Measurements from ENCODE around the gene MRPL17.
"Not testable (repeated sequence)": the region's sequence is repeated elsewhere in the genome, so short reads cannot be mapped to it uniquely, and the experiment has no call there.

Gene MRPL17

DNA sequence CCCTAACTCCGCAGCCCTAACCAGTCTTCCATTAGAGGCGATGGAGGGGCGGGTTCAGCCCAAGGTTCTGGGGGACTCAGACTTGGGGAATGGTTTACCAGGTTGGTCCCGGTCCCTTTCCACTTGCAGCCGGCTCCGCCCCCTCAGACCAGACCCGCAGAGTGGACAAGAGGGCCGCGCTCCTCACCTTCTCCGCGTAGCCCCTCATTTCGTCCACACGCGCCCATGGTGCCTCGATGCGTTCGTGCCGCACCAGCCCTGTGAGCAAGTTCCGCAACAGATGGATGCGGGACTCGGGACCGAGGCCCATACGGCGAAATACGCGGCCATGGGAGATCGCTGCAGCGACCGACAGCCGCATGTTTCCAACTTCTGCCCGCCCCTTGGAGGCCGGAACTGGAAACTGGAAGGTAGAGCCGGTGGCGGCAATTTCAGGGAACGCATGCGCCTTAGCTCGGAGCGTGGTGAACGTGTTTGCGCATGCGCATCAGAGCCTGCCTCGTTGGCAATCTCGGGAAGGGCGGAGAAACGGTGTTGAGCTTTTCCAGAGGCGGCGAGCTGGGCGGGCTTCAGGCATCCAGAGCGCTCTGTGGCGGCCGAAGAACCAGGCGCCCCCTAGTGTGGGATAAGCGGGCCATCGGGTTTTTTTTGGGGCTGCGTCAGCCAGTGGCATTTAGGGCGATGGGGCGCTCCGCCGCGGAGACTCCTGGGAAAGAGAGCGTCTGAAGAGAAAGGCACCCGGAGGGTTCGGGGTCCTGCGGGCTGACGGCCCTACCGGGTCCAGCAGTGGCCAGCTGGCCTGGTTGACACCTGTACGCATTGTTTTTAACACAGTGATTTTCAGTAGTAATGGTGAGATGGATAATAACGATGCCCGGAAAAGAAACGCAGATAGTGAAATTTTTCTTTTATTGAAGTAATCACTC is at the start of gene MRPL17:
TSS of gene MRPL17 (minus strand) at position 405 of the 926 bp plus-strand sequence. CDS start at position 361, 44 bp downstream.
- DNase-seq = peak; percentile 100

DNA sequence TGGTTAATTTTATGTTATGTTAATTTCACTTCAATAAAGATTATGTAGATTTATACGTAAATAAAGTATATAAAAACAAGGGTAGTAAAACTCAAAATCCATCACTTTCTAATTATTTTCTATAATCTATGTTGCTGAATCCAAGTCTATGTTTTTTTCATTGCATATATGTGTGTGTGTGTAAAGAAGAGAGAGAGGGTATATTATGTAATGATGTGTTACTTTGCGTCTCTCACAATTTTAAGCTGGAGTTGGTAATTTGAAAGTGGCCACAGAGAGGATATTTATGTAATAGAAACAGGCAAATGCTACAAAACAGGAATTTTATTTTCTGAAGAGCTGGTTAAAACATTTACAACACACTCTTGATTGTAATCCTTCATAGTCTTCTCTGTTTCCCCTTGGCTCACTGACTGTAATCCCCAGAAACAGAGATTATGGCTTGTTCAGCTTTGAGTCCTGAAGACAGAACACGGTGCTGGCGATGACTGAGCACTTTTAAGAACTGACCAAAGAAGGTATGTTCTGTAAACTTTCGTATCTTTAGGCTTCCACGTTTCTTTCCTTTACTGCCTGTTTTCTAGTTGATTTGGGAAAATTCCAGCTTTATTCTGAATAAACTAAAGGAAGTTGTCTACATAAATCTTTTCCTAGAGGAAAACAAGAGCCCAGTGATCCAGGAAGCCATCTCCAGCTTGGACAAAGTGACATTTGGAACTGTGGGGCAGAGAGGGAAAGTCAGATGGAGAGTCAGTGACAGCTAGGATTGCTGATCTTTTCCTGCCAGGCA is 45.0 kb upstream of the MRPL17 start:
- DNase-seq = no peak

DNA sequence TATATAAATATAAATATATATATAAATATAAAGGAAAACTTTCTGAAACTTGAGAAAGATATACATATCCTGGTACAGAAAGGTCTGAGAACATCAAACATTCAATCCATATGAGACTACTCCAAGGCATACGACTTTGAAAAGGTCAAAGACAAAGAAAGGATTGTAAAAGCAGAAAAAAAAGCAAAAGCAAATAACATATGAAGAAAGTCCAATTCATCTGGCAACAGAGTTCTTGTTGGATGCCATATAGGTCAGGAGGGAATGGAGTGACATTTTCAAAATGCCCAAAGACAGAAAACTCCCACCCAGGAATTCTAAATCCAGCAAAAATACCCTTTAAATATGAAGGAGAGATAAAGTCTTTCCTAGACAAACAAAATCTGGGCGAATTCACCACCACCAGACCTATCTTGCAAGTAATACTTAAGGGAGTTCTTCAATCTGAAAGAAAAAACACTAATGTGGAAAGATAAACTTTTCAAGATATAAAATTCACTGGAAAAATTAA is 42.3 kb upstream of the MRPL17 start:
- DNase-seq = no peak

DNA sequence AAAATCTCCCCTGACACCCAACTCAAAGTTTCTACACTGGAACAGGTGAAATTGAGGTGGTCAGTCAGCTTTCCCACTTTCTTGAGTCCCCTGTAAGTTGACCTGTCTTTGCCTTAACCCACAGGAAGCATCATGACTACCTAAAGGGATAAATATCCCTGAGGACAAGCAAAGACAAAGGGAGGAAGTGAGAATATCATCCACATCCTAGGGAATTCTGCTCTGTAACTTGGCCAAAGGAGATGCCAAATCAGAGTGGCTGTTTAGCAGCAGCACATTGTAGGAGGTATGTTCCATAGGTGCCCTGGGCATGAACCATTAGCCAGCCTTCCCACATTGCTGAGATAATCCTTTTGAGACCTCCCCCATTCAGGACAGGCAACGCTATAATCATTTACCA is 40.9 kb upstream of the MRPL17 start:
- no peak for DNase-seq

DNA sequence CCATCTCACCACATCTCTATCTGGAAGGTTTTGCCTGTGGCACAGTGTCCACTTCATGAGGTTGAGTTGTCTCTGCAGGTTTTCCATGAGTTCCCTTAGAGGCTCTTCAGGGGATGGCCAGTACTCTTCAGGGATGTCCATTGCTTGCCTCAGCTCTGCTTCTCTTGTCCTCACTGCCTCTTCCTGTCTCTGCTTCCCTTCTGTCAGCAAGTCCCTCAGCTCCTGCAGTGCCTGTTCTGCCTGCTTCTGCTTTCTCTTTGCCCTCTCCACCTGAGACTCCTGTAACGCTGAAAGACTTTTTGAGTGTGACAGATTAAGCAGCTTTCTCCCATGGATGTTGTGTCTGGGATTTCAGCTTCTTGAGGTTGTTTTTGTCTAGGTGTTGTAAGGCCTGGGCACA is 38.2 kb upstream of the MRPL17 start:
- no peak for DNase-seq

DNA sequence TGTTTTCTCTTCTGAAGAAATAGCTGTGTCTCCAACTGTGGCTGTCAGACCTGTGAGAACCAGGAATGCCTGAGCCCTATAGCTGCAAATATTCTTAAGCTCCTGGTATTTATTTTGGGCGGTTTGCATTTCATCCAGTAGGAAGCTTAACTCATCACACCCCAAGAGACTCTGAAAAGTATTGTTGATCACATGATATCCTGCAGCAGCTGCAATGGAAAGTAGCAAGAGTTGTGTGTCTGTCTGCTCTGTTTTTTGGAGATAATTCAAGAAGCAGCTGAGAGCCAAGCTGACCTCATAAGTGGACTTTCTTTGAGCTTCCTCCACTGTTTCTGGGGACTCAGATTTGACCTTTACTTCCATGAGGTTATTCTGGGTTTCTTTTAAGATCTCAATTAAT is 36.4 kb upstream of the MRPL17 start:
- DNase-seq = no peak

DNA sequence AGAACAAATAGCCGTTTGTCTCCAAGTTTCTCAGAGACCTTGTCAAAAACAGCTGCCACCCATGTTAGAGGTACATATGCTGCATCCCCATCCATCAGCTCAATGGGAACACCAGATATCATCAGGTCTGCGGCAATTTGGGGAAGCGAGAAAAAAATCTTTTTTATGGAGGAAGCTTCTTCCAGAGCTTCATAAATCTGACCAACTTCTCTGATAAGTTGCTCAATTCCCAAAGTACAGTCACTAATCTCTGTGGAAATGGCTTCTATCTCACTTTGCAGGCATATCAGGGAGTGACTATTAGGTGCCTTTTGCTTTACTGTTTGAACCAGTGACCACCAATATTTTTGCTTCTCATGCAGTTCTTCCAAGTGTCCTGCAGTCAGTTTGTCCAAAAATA is 34.3 kb upstream of the MRPL17 start:
- no peak for DNase-seq

DNA sequence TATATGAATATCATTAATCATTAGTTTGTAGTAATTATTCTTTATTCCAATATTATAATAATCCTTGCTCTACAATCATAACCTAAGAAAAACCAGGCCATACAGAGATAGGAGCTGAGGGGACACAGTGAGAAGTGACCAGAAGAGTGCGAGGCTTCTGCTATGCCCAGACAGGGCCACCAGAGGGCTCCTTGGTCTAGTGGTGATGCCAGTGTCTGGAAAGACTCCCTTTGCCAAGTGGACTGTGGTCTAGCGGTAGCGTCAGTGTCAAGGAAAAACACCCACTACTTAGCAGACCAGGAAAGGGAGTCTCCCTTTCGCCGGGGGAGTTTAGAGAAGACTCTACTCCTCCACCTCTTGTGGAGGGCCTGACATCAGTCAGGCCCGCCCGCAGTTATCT is 28.4 kb upstream of the MRPL17 start:
- DNase-seq = peak; percentile 42

DNA sequence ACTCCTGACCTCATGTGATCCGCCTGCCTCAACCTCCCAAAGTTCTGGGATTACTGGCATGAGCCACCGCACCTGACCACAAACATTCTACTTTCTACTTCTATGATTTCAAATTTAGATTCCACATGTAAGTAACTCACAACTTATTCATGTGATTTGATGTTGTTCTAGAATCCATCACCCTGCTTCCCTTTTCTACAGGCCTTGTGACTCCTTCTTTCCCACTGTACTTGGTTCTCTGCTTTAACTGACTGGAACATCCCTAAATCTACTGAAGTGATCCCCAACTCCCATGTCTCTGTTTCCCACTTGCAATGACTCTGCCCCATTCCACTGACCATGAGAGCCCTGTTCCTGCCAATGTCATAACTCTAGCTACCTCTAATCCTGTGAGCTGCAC is 25.7 kb upstream of the MRPL17 start:
- DNase-seq = no peak

DNA sequence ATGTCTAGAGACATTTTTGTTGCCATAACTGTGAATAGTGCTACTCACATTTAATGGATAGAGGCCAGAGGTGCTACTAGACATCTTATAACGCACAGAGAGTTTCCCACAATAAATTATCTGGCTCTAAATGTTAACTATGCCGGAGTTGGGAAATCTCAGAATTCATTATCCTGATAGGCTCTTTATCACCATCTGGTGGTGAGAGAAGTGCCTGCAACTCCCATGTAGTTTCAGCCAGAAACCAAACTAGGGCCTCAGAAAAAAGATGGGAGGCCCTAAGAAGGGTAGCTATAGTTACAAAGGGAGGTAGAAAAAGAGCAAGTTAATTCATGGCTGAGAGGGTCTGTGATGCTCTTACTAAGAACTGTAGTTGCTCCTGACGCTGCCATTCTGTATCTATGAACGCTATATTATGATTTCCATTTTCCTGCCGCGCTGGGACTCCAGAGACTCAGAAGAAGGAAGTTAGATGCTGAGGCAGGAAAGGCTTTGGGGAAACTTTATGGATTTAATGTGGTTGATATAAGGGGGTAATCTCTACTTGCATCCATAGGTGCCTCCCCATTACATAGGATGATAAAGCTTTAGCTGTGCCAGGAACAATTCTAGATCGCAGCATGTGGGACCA is 22.9 kb upstream of the MRPL17 start:
- DNase-seq = peak; percentile 64

DNA sequence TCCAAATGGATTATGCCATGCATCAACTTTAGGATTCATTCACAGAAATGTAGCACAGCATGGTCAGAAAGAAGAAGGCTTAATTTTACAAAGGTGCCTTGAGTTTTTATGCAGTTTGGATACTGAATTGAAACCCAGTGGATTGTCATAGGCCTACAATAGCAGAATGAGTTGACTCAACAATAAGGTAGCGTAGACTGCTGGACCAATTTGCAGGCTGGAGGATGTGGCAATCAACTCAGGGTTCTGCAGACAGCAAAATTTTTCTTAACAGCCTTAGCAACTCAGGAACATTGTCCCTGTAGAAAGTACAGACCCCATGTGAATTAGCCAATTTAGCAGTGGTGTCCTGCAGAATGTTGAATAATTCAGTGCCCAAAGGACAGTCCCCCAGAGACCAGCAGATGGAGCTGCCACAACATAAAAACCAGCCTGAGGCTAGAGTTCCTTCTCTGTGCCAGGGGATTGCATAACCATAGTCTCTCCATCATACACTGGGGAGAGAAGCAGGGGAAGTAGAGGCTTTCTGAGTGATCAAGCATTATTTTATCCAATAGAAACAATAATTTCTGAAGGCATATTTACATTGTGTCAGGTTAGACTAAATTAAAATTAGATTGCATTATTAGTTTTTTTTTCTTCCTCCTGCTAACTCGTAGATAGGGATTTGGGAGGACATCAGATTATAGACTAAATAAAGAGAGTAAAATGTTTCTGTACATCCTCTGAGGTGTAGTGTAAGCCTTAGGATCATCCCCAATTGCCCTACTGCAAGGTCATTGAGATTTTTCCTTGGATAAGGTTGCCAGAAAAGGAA is 20.3 kb upstream of the MRPL17 start:
- DNase-seq = peak; percentile 60

DNA sequence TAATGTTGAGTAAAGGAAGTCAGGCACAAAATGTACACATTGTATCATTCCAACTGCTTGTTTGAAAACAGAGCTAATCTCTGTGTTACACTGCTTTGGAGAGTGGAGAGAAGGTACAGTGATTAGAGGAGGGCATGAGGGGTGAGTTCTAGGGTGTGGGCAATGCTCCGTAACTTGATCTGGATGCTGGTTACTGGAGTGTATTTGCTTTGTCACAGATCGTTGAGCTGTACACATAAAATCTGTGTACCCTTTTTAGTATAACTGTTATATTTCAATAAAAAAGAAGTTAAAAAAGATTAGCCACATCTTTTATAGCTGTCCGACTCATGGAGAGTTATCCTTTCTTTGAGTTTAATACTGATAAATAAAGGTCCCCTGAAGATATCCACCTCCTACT is 18.8 kb upstream of the MRPL17 start:
- DNase-seq = not testable (repeated sequence)

DNA sequence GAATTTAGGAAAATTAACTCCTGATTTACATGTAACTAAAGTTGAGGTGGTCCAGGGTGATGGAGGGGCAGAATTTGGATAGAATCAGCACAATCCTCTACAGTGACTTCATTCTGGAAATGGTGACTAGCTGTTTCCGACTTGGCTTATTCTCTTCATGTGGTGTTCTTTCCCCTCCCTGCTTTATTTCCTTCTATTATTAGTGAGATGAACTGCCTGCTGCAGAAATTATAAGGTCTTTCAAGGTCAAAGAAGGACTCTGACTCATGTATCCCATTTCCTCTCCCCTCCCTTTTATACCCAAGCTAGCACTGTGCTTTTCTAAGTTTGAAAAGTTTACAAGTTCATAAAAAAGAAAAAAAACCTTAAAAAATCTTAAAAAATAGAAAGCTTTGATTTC is 12.2 kb upstream of the MRPL17 start:
- DNase-seq = peak; percentile 8

DNA sequence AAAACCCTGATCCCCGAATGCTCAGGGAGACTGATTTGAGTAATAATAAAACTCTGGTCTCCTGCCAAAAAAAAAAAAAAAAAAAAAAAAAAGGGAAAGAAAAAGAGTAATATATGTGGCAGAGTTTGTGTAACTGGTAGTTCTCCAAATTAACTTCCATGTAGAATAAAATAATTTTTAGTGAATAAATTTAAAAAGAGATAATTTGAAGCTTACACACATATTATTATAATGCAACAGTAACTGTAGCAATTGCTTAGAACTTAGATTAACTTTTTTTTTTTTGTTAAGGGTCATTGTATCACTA is 11.0 kb upstream of the MRPL17 start:
- no peak for DNase-seq

DNA sequence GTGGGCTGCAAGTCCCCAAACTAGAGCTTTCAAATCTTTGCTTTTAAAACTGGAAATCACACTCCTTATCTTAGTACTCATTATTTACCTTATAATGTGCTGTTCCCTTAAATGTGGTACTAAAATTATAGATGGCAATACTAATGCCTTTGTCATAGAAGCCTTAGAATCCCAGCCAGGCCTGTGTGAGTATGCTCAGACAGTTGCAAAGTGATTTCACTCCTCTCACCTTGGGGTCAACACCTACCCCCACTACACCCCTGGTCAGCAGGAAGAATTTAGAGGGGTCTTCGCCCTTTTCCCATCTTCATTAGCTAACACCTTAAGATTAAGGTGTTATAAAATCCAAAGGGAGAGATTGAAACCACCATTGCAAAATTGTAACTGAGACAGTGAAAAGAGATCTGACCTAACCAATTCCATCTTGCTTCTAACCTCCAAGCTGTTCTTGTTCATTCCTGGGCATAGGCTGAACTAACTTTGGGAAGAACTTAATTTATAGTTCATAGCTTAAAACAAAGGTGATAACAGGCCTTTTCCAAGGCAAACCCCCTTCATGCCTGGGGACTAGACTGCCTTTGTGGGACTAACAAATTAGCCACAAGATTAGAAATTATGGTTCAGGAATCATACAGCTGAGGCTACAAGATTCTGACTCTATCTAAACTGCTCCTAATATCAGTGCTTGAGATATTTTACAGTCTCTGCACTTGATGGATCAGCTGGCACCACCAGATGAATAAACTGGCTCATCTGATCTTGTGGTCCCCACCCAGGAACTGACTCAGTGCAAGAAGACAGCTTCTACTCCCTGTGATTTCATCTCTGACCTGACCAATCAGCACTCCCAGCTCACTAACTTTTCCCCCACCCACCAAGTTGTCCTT is 10.4 kb upstream of the MRPL17 start:
- peak; percentile 77 for DNase-seq

DNA sequence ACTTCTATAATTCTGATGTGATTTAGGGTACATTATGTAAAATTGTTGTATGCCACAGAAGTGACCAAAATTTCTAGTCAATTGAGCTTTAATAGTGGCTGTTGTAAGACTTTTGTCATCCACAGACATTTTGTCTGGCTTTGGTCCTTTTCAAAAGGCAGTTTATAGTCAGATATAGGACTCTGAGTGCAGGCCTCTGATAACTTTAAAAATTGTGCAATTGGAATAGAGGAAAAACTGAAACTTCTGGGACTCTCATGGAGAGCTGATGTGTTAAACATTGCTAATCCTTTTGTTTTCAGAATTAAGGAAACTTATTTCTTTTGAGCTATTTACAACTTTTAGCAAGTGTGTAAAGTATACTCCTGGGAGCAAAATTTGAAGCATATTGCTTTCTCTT is 9.0 kb upstream of the MRPL17 start:
- no peak for DNase-seq

DNA sequence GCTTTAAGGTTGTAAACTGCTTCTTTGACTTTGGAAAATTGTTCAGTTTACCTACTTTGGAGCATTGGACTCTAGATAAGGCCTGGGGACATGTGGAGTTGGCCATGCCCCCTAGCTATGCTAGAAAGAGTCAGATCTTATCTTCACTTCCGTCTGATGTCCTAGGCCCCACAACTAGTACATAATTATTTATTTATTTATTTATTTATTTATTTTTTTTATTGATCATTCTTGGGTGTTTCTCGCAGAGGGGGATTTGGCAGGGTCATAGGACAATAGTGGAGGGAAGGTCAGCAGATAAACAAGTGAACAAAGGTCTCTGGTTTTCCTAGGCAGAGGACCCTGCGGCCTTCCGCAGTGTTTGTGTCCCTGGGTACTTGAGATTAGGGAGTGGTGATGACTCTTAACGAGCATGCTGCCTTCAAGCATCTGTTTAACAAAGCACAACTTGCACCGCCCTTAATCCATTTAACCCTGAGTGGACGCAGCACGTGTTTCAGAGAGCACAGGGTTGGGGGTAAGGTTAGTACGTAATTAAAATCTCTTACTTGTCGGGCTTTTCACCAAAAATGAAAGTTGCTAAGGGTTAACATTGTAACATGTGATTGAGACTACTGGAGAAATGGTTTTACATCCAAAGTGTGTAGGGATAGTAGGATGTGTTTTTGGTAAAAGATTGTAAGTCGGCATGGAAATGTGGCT is 7.4 kb upstream of the MRPL17 start:
- not testable (repeated sequence) for DNase-seq

DNA sequence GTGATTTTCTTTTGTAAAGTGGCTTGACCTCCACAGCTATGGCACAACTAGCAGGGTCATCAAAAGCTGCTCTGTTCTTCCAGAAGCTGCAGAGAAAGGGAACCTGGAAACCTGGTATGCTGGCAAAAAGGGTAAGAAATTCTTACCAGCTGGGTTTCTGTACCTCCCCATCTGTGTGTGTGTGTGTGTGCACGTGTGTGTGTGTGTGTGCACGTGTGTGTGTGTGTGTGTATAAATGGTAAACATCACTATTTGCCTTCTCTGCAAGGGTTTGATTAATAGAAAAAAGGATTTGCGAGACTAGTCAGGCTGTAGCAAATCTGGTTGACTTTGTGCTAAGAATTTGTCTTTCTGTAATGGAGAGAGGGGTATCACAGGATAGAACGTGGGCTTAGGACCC is 4.7 kb upstream of the MRPL17 start:
- no peak for DNase-seq

DNA sequence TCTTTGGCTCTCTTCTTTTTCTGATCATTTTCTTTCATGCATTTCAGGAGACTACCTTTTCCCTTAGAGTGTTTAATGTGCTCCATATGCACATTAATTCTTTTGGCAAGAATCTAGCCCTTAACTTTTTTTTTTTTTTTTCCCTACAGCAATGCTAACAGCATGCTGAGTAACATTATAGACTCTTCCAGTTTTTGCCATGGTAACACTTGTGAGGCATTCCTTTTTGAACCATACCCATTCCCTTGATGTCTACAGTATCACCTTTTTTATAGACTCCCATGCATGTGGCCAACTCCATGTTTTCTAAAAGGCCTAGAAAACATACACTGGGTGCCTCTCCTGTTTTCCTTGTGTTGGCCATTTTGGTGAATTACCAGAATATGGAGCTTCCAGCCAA is 2.9 kb upstream of the MRPL17 start:
- no peak for DNase-seq

DNA sequence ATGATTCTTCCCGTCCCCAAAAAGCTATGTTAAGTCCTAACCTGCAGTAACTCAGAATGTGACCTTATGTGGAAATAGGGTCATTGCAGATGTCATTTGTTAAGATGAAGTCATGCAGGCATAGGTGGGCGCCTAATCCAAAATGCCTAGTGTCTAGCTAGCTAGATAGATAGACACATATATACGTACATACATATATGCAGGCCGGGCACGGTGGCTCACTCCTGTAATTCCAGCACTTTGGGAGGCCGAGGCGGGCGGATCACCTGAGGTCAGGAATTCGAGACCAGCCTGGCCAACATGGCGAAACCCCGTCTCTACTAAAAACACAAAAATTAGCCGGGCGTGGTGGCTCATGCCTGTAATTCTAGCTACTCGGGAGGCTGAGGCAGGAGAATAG is 928 bp upstream of the MRPL17 start:
- DNase-seq = not testable (repeated sequence)

DNA sequence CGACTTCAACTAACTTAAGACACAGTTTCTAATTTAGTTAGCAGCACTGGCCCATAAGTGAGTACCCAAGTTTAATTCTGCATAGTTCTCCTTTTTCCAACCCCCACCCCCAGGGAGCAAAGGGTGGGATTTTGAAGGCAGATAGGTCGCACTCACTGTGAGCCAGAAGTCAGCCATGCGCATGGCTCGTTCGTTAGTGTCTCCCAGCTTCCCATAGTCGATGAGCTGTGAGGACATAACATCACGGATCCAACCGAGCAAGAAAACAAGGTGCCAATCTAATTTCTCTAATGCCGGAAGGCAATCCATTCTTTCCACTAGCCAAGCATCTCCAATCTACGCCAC is 577 bp downstream of the MRPL17 start:
- peak; percentile 8 for DNase-seq

Measured in CD4-positive, alpha-beta T cell treated with Interleukin-17A for 1 hour (primary cell).